C1 segment of cervical spinal cord (tissue), 14 donors: ENCODE data around the gene CCDC24.

Experiments
- DNase-seq, 14 donors: peaks; one replicate each; lab custom pipeline; 2025; lab: John Stamatoyannopoulos, UW

Gene CCDC24

DNA sequence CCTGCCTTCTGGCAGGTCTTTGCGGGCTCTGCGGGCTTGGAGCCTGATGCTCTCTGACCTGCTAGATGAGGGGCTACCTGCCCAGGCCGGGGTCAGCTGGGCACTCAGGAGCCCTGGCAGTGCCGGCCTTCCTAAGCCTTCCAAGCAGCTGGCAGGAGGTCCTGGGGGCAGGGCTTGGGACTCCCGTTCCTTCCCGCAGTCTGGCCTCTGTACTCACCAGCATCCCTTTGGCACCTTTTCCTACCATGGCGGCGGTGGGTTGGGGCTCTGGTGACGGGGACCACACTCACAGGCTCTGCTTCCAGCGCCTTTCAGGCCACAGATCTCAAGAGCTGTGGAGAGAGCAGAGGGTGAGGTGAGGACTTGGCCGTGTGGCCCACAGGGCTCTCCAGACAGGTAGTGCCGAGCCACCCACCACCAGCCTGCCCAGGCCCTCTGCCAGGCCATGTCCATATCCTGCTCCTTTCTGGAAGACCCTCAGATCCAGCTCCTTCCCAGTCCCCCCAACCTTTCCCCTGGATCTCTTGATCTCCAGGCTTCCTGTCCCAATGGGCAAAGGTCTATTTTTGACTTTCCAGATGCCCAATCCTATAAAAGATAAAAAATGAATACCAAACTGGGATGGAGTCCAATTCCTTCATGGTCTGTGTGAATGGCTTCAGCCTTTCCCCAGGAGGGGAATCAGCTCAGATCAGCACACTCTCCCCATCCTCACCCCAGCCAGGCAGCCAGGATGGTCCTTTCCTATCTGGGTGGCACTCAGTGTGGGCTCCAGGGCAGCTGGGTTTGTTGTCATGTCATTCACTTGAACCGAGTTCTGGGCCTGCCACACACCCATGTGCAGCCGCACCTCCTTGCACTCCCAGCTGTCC, 32.9 kb downstream of the CCDC24 start:
- no peak for DNase-seq

DNA sequence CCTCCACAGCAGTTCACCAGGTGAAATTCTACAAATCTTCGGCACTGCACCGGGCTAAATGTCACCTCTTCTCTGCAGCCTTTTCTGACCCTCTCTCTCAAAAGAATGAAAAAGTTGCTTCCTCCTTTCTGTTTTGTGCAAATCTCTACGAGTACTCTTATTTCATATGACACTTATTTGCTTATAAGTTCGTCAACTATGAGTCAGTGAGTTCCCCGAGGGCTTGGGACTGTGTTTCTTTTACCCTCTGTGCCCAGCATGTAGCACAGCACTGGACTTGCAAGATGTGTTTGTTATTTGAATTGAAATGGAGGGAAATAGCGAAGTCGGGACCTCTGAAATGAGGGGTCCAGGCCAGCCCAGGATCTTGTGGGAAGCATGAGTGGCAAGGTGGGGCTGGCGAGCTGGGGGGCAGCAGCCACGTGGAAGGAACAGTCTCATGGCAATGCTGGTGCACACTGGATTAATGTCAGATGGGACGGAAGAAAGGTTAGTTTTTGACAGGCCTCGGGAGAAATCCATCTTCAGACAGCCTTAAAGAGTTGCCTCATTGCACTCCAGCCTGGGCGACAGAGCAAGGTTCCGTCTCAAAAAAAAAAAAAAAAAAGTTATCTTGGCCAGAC, 33.6 kb downstream of the CCDC24 start:
- DNase-seq, result no peak

DNA sequence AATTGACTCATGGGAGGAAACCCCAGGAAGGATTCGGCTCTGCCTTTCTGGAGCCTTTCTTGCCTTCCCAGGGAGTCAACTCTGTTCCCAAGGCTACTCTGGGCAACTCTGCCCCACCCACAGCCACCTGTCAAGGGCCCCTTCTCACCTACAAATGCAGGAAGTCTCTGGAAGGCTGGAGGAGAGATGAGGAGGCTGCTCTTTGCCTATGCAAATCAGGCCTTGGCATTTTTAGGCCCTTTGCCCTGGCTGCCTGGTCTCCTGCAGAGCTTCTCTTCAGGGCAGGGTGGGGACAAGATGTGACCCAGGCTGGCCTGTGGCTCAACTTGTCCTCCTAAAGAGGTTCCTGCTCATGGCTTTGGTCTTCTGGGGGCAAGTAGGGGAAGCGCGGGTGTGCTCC, 34.4 kb downstream of the CCDC24 start:
- DNase-seq, result no peak

DNA sequence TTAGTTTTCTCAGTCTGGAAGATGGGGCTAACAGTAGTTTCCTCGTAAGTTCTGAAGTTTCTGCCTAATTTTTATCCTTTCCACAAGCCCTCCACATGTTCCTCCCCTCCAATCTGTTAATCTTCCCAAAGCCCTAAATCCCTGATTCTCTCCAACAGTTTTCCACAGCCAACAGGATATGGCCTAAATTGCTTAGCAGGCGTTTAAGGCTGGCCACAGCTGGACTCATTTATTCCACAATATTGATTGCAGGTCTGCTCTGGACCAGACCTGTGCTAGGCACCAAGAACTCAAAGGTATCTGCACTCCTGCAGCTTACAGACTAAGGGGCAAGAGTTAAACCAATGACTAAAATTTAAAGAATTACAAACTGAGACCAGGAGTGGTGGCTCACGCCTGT, 35.9 kb downstream of the CCDC24 start:
- no peak for DNase-seq

DNA sequence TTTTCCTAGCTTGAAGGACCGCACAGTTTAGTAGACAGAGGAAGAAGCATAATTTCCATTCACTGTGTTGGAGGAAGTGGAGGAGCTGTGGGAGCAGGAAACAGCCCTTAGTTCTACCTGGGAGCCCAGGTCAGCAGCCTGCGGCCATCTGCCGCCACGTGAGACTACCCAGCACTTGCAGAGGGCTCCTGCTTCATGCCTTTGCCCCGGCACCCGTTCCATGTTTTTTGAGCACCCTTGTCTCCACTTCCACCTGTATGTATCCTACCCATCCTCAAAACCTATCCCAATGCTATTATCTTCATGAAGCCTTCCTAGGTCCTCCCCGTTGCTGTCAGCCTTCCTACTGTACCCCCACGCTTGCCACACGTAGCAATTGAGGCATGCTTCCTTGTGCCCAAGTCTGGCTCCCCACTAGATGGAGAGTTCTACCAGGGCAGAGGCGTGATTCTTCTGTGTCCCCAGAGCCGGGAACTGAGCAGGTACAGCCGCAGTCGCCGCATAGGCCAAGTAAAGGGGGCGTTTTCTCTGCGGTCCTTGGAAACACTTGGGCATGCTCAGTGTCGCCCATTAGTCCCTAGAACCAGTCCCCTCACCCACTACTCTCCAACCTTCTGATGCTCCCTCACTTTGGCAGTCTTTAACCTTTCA, 38.0 kb downstream of the CCDC24 start:
- no peak for DNase-seq

DNA sequence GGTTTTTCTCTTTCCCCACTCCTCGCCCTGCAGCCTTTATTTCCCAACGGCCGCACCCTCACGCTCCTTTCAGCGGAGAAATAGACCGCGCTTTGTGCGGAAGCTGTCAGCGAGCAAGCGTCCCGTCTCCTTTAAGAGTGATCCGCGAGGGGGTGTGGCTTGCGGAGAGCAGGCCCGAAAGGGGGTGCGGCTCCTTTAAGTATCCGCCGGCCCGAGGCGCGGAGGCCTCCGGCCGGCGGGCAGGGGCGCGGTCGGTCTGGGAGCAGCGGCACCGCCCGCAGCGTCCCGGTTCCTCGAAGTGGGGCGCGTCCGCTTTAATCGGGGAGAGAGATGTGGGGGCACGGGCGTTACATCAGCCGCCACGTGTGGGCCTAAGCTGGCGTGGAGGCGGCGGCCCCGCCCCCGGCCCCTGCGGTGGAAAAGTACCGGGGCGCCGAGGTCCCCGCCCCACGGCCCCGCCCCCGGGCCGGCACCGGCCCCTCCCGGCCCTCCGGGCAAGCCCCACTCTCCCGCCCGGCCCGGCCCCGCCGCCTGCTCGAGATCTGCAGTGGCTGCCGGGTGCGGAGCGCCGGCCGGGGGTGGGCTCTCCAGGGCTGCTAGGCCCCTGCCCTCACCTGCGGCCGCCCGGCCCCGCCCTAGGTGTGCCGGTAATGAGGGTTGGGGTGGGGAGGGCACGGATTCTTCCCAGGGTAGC, 38.7 kb downstream of the CCDC24 start:
- peak in 13 of 14 donors; percentile 63 to 96 (median 92) for DNase-seq

DNA sequence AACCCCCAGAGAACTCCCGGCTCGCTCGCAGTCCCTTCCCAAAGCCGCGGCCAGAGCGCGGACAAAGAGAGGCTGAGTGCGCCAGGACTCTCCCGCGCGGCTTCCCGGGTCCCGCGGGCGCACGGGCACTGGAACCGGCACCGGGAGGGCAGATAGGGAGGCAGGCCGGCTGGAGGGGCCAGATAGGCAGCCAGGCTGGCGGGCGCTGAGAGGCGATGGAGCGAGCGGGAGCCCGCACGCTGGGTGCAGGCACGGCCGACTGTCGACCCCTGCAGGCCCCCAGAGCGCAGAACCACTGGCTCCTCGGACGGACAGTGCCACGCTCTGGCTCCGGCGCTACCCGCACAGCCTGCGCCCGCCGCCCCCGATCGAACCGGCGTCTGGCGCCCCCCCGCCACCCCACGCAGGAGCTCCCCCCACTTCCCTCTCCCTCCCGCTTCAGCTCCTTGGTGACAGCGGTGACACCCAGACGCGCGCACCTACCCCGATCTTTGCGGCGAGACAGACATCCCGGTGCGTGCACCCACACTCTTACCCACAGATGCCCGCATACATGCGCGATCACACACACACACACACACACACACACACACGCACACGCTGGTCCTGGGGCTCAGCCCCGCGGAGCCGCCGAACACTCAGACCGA, 39.3 kb downstream of the CCDC24 start:
- peak in 12 of 14 donors; percentile 29 to 89 (median 70) for DNase-seq

DNA sequence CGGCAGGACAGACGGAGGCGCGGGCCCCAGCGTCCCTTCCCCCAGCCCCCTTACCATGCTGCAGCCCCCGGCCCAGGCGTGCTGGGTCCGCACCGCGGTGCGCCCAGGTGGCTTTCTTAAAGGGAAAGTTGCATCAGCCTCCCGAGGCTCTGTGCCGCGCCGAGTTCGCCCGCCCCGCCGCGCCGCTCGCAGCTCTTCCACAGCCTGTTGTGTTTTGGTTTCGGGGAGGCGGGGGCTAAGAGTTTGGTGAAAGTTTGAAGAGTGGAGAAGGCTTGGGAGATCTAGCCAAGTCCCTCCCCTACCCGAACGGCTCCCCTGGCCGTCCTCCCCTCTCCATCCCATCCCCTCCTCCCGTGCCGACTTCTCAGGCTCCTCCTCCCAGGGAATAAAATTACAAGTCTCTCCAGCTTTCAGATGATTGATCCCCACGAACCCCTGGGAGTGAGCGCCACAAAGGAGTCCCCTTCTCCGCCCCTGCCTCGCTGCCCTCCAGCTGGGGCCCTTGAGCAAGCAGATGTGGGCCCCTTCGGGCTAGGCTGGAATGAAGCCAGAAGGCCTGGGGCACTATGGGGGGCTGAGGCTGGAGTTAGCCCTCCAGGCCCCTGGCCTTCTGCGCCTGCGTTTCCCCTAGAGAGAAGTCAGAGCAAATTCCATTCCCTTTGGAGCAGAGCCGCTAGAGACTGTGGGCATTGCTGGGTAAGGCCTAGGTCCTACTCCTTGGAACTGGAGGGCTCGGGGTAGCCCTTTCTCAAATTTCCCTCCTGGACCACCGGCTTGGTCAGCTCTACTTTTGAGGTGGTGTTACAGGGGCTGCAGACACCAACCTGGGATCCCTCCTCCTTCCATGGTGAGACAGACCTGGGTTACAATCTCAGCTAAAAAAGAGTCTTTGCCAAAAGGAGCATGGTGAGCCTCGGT, 40.1 kb downstream of the CCDC24 start, which contains the start of gene SLC6A9:
Gene SLC6A9 (minus strand): TSS at position 211 of the 918 bp plus-strand sequence. CDS start 7,185 bp downstream, outside the sequence.
- DNase-seq, result peak in 3 of 14 donors; percentile 11 to 43 (median 27)

DNA sequence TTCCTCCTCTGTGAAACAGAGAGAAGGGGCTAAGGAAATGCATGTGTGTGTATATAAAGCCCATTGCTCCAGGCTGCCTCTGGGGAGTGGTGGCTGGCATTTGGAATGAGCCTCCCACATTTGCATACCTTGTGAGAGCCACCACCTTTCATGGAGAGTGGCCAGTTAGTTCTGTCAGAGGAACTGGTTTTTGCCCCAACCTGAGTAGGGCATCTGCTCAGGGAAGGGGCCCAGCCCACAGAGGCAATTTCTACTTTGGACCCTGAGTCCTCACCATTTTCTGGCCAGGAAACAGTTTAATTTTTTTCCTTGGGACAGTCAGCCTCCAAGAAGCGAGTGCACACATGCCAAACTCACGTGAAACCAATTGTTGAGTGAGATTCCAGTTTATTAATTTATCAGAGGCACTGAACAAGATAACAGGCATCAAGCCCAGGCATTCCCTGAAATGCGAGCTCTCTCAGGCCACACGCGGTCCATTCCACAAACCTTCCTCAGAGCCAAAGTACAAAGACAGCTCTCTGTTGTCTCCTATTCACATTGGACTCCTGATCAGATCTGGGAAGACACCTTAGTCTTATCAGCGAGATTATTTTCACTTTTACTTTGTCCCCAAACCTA, 40.9 kb downstream of the CCDC24 start:
- DNase-seq, result no peak

DNA sequence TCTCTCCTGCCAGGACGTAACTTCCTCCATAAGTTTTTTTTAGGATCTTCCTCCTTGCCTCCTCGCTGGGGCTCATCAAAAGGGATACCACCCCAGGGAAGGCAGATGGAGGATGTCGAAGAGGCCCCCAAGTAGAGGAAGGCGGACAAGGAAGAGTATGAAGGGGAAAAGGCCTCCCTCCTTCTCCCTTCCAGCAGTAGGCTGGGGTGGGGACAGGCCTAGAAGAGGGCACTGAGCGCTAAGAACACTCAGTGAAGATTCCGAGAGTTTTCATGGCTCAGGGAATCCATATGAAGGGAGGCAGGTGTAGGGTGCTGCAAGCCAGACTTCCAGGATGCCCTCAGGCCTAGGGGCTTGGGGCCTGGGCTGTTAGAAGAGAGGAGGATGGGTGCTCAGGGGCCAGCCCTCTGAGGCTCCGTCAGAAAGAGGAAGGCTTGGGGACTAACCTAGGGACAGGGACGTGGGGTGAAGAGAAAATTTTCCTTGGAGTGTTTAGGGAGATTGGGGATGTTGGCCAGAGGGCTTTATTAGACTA, 41.7 kb downstream of the CCDC24 start:
- DNase-seq, result no peak

DNA sequence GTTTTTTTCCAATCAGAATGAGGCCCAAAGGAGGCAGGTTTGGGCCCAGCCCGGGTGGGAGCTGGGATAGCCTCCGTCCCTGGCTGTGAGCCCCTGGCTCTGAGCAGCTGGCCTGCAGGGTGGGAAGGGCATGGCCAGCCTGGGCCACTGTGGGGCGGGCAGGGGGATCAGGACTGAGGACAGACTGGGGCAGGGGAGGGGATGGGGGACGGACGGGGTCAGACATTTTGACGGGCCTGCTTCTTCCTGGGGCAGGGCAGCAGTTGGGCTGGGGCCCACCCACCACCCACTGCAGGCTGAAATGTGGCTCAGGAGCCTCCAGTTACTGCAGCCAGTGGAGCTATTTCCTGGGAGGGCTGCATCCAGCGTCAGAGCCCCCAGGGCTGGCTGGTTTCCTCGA, 42.4 kb downstream of the CCDC24 start:
- peak in 1 of 14 donors; percentile 20 for DNase-seq

DNA sequence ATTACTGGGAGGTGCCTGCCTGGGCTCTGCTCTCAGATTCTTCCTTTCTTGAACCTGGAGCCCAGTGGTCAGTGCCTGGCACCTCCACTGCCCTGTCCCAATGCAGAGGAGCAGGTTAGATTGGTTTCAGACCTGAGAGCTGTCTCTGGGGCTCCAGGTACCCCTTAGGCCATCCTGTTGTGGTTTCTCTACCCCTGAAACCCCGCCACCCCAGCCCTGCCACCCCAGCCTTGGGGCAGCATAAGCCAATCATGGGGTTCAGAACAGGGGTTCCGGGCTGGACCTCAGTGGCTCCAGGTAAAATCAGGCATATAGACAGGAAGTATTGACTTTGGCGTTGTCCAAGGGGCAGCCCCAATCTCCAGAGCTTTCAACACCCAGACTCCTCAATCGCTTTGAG, 43.0 kb downstream of the CCDC24 start:
- no peak for DNase-seq

DNA sequence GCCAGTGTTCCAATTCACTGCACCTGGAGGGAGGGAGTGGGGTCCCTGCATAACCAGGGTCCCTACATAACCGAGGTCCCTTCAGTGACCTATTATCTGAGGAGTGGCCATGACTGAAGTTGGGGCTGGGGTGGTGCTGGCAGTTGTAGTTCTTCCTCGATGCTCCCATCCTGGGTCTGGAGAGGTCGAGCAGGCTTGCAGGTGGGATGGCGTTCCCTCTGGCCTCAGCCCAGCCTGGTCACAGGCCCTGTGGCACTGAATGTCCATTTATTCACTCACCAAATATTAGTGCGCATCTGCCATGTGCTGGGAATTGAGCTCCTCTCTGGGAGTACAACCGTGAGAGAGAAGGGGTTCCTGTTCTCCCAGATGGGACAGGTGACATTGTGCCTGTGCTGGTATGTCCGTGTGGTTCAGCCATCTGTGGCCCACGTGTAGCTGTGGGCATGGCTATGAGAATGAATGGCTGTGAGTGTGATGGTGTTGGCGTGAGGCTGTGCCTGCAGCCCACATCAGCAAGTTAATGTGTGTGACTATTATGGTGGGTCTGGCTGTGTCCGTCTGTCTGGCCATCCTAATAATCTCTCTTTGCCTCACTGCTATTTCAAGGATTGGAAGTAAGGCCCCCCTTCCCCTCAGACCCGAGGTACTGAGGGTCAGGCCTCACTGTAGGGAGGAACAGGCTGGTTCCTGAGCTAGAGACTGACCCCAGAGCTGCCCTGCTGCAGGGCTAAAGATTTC, 43.7 kb downstream of the CCDC24 start:
- peak in 1 of 14 donors; percentile 3 for DNase-seq

DNA sequence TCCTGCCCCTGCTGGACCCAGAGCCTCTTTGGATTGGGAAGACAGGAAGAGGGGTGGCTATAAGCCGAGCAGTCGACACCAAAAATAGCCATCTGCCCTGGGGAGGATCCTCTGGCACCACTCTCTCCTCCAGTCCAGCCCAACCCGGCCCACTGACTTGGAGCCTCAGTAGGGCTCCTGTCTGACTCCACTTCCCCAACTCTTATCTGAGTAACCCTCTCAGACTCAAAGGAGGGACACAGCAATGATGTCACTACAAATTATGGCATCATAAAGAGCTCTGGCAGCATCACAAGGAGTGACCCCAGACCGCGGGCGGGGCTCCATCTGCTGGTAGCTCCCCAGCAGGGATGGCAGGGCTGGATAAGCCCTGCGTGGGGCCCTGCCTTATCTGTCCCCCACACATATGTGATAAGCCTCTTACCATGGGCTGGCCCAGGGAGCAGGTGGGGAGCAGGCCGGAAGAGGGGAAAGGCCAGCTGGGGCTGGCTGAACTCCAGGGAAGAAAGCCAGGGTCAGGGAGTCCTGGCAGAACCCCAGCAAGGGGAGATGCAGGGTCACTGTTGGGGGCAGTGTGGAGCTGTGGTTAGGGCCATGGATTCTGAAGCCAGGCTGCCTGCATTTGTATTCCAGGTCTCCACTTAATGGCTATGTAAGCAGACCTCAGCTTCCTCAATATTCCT, 44.5 kb downstream of the CCDC24 start:
- peak in 1 of 14 donors; percentile 26 for DNase-seq

DNA sequence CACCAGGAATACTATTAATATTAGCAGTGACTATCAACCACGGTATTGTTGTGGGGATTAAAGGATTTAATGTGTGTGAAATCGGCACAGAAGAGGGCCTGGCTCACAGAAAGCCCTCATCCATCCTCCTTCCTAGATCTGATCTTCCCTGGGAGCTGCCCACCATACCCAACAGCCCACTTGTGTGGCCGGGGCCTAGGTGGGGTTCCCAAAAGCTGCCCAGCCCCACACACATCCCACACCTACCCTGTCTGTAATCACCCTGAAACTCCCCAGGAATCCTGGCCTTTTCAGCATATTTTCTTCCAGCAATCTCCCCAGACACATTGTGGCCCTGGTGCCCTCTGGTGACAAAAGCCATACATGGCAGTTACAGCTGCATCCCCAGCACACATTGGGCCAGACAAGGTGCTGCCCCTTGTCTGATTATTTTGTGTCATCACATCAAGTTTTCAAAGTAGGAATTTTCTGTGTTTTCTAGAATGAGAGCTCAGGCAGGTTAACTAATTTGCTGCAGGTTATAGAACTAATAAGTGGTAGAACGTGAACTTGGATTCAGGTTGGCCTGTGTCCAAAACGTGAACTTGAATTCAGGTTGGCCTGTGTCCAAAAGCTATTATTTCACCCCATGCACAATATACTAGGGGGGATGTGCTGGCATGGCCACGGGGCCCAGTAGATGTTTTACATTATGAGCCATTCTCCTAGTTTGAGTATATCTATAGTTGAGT, 45.2 kb downstream of the CCDC24 start:
- peak in 12 of 14 donors; percentile 23 to 74 (median 56) for DNase-seq

DNA sequence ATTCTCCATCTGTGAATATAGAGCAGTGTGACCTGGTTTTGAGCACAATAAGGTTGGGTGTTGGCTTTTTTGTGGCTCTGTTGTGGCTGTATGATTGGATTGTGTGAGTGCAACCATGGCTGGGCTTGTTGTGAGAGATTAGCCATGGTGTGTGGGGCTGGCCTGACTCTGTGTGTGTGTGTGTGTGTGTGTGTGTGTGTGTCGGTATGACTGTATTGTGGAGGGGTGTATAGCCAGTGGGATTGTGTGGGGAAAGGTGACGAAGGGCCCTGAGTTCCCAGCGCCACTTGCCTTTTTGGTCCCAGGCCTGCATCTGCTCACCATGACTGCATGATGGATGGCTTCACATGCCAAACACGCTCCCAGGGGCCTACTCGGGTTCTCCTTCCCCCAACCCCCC, 45.8 kb downstream of the CCDC24 start:
- no peak for DNase-seq
